CD4-positive, alpha-beta T cell treated with Interleukin-15 for 4 hours (primary cell): ENCODE results near the gene PDGFA.
A peak's percentile ranks its signal among the peaks of the same experiment; 100 is the strongest.

Experiments
- DNase-seq: peaks from one replicate; pipeline ENCODE4 v3.0.0-alpha.2; 2020; ENCODE audit warnings: low spot score

PDGFA gene

DNA sequence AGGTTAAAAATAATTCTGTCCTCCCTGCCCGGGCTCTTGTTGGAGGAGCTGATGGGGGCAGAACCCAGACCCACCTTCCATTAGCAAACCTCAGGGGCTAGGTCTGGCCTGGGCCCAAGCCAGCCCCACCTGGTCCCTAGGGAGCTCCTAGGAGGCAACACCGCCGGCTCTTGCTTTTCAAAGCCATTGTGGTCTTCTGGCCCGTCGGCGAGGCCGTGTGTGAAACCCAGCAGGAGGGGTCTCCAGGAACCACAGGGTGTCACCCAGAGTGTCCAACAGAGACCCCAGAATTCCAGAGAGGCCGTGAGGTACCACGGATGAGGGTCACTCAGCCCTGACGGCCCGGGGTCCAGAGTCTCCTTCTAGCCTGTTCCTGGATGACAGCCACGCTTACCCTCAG, 16.6 kb upstream of the PDGFA start:
- DNase-seq = no peak

DNA sequence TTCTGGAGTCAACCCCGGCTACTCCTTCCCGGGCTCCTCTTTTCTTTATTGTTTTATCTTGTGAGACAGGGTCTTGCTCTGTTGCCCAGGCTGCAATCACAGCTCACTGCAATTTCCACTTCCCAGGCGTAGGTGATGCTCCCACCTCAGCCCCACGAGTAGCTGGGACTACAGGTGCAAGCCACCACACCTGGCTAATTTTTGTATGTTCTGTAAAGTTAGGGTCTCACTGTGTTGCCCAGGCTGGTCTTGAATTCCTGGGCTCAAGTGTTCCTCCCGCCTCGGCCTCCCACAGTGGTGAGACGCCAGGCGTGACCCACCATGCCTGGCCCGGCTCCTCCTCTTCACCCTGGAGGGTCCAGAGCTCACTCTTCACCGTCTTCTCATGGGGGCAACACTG, 15.3 kb upstream of the PDGFA start:
- DNase-seq = no peak

DNA sequence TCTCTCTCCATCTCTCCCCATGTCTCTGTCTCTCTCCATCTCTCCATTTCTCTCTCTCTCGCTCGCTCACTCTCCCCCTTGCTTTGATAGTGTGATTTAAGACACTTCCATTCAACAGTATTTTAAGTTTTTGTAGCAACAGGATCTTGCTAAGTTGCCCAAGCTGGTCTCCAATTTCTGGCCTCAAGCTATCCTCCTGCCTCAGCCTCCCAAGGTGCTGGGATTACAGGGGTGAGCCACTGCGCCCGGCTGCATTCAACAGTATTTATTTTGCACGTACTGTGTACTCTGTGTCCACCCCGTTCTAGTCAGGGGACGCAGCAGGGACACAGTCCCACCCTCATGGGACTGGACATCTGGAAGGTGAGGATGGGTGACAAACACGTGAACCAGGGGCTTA, 14.4 kb upstream of the PDGFA start:
- DNase-seq = no peak

DNA sequence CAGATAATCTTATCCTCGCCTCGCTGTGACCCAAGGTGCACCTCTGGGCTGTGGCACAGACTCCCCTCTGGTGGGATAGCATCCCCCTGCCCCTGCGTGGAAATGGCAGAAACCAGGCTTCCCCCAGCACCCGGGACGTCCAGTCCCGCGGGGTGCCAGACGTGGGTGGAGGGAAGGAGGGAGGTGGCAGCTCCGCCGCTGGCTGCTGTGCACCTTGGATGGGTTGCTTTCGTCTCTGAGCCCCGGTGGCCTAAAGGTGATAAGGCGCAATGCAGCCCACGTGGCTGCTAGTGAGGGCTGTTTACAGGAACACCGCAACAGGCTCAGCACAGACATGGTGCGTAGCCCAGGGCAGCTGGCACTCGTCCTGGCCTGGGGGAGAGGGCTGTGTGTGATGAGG, 13.6 kb upstream of the PDGFA start:
- DNase-seq = no peak

DNA sequence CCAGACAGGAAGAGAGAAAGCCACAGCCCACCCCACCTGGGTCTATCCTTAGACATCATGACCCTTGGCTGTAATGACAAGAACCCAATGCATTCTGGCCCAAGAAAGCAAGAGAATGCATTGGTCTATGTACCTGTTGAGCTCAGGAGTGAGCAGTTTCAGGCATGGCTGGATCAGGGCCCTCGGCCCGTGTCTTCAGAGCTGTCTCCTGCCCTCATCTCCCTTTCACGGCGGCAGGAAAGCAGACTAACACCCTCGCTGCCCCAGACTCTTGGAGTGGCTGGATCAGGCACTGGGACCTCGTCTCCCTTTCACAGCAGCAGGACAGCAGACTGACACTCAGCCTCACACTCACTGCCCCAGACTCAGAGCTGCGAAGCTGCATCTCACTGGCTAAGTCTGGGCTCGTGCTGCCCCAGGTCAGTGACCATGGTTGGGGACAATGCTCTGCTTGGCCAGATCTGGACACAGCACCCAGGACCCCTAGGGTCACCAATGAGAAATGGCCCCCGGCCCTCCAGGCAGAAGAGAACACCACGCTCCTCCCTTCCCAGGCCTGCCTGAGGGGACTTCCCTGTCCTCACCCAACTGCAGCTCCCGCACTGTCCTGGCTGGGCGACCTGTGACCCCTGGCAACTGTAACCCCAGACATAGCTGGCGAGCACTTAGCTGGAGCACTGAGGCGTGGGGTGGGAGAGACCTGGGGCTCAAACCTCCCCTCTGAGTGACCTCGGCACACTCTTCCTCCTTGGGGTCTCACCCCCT, 12.9 kb upstream of the PDGFA start:
- no peak for DNase-seq

DNA sequence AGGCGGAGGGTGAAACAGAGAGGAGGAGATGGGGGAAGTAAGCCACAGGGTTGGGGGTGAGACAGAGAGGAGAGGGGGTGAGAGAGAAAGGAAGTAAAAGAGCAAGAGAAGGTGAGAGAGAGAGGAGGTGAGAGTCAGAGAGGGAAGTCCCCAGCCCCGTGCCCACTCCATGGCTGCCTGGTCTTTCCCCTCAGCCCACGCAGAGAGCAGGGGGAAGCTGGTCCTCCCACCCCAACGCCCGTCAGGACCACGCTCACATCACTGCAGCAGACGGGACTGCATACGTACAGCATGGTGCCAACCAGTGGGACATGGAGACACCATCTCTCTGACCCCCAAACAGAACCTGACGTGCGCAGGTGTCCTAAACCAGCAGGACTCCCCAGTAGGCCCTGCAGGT, 12.1 kb upstream of the PDGFA start:
- DNase-seq = no peak

DNA sequence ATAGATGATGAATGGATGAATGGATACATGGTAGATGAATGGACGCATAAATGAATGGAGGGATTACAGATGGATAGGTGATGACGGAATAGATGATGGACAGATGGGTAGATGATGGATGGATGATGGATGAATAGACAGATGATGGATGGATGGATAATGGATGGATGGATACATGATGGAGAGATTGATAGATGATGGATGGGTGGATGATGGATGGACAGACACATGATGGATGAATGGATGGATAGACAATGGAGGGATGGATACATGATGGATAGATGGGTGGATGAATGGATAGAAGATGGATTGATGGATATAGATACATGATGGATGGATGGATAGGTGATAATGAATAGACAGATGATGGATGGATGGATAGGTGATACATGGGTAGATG, 8.8 kb upstream of the PDGFA start:
- DNase-seq = no peak

DNA sequence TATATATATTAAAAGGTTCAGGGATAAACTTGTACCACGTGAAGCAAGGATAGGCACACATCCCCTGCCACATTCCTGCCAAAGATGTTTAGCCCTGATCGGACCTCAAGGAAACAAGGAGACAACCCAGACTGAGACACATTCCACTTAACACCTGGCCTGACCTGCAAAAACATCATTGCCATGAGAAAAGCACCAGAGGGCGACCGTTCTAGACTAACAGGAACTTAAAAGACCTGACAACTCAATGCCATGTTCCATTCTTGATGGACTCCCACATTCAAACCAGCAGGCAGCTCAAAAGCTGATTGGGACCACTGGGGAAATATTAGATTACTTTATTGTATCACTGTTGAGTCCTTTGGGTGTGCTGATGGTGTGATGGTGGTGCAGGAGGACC, 8.1 kb upstream of the PDGFA start:
- DNase-seq = no peak

DNA sequence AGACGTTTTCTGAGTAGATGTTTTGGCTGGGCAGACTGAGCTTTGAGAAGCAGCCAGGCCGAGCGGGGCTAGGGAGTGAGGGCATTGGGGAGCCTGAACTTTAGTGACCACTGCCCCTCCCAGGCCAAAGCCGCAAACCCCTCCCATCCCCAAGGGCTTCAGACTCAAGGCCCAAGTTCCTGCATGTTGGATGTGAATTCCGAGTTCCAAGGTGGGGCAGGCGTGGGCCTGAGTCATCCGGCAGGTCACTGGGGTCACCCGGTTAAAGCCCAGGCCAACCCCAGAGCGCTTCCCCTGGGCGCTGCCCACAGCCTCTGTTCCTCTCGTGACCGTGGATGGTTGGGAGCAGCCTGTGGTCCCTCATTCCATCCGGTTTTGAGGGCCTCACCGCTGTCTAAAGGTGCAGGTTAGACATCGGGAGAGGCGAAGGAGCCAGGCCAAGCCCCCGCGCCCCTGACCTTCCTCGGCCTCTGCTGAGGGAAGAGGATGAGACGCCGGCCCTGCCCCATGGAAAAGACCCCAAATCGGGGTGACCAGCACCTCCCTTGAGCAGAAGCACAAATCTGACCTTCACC, 6.9 kb upstream of the PDGFA start:
- no peak for DNase-seq

DNA sequence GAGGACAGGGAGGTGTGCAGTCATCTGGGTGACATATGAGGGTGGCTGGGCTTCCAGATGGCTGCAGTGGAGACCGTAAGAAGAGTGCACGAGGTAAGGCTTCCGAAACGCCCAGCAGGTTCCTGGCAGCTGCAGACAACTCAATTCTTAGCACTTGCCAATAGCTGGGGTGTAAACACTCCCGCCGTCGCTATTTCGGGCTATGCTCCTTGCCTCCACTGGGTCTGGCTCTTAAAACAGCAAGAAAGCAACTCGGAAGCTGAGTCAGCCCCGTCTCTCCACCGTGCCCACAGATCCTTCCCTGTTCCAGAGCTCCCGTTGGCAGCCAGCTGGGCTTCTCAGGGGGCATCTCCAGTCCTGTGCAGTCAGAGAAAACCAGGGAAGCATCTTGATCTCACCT, 6.1 kb upstream of the PDGFA start:
- DNase-seq = no peak

DNA sequence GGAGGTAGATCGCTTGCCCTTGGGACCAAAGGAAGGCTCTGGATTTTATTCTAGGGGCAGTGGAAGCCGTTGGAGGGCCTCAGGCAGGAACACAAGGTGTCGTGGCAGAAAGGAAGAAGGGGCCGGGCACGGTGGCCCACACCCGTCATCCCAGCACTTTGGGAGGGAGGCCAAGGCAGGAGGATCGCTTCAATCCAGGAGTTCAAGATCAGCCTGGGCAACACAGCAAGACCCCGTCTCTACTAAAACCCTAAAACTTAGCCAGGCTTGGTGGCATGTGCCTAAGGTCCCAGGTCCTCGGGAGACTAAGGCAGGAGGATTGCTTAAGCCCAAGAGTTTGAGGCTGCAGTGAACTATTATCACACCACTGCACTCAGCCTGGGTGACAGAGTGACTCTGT, 5.2 kb upstream of the PDGFA start:
- no peak for DNase-seq

DNA sequence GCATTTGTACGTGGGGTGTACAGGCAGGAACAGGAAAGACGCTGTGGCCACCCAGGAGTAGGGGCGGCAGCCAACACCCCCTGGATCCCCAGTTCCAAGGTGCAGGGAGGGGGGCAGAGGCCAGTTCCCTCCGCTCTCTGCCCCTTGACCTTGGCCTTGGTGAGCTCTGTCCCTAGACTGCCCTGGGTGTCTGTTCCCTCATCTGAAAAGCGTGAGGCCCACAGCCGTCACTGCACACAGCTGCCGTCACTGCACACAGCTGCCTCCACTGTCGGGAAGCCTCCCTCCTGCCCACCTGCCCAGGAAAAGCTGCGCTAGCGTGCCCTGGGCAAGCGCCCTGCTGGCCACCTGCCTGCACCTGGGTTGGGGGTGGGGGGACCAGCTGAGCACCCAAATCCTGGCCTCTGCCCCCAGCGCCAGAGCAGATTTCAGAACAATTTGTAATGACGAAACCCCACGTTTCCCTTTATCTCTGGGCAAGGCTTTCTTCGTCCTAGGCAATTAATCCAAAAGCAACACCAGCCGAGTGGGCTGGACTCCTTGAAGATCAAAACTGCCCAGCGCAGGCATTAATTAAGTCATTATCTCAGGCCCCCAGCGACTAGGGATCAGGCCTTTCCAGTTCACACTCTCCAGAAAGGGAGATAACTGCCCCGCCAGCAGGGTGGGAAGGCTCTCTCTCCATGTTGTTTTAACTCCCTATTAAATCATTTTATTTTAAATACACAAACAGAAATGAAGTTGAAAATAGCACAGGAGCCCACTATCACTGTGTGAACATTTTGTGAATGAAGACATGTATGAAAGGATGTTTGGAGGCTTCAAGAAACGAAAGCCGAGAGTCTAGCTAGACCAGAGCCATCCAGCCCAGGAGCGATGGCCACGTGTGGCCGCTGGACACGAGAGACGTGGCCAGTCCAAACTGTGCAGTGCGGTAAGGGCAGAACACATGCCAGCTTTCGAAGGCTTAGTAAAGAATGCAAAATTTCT, 4.0 kb upstream of the PDGFA start:
- no peak for DNase-seq

DNA sequence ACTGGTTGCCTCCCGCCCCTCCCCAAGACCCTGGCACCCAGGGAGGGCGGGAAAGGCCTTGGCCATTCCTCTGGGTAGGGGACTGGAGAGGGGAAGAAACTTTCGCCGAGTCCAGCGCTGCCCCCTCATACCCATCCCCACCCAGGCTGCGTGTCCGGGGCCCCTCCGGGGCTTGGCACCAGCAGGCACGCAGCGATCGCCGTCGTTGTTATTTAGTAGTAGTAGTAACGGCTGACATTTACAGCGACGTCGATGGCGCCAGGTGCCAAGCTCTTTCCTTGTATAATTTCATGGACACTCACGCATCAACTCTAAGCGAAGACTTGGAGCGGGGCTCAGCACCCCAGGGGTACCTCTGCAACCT, 3.3 kb upstream of the PDGFA start:
- DNase-seq = no peak

DNA sequence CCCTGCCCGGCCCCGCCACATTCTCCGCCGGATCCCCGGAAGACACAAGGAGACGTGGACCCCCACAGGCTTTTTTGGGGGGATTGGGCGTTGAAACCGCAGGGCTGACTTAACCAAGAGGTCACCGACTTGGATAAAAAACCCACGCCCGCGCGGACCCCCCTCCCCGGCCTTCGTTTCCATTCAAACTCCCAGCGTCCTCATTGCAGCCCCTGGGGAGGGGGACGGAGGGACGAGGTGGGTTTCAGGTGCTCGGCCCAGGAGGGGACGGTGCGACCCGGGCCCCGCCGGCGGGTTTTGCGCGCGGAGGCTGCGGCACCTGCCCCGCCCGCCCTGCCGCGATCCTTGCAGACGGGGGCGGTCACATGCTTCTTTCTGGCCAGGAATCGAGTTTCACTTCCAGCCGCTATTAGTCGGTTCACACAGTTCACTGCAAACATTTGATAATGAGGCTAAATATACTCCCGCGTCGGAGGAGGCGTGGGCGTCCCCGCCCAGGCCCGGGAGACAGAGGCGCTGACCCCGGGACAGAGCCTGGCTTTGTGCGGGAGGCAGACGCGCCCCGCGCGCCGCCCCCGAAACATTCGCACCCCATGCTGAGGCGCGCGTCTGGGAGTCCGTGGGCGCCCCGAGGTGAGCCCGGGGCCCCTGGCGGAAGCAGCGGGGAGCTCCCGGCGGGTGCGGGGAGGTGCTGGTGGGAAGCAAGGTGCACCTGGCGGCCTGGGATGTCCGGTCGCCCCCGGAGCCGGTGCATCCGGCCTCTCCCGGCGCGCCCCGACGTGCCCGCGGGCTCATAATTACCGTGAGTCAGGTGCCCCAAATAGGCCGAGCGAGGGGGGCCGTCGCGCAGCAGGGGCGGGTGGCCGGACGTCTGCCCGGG, 2.7 kb upstream of the PDGFA start:
- peak; percentile 36 for DNase-seq

DNA sequence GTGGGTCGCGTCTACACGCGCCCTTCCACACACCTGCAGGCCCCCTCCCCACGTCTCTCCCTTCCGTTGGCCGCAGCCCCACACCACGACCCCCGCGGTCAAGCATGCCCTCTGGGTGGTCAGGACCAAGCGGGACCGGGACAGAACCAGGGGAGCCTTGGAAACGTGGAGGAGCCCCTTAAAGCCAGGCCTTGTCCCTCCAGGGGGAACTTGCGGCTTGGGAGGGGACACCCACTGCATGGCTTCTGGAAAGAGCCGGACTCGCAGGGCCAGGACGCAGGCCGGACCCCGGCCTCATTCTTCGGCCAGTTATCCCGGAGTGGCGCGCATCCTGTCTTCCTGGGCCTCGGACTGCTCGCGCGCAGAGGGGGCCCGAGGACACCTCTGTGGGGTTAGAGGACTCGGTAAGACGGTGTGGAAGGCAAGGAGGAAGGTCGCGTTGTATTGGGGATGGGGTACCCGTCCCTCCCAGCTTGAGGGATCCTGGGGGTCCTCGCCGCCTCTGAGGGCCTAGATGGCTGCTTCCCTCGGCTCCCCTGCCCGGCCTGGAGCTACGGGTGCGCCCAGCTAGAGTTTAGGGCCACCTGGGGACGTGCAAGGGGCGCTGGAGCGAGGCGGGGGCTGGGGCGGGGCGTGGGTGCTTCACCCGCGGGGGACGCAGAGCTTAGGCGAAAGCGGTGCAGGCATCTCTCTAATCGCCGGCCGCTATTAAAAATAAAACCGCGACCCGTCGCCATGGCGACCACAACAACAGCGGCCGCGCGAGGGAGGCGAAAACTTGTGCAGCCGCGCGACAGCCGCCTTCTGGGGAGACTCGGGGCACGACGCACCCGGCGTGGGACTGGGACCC, 1.8 kb upstream of the PDGFA start:
- DNase-seq = peak; percentile 27

DNA sequence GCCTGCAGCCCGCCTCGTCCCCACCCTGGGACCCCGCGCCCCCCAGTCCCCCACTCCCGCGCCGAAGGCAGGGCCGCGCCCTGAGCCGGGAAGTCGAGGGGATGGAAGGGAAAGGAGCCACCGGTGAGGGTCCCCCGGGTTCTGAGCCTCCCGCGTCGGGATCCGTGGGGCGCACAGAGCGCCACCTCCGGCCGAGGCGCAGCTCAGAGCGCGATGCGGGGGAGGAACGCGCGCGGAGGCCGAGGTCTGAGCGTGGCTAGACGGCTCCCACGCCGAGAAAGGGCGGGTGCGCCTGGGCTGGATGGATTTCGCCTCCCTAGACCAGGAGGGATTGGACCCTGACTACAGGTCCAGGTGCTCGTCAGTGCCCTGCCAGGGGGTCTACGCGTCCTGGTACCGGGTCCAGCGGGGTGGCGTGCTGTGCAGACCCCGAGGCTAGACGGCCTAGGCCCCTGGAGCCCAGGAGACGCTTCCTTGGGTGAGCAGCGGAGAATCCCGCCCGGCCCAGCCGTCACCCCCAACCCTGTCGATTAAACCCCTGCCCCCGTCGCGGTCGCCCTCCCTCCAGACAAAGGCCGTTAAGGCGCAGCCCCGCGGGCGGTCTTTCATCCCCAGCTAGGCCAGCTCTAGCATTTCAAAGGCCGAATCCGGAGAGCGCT, 986 bp upstream of the PDGFA start:
- DNase-seq = no peak

DNA sequence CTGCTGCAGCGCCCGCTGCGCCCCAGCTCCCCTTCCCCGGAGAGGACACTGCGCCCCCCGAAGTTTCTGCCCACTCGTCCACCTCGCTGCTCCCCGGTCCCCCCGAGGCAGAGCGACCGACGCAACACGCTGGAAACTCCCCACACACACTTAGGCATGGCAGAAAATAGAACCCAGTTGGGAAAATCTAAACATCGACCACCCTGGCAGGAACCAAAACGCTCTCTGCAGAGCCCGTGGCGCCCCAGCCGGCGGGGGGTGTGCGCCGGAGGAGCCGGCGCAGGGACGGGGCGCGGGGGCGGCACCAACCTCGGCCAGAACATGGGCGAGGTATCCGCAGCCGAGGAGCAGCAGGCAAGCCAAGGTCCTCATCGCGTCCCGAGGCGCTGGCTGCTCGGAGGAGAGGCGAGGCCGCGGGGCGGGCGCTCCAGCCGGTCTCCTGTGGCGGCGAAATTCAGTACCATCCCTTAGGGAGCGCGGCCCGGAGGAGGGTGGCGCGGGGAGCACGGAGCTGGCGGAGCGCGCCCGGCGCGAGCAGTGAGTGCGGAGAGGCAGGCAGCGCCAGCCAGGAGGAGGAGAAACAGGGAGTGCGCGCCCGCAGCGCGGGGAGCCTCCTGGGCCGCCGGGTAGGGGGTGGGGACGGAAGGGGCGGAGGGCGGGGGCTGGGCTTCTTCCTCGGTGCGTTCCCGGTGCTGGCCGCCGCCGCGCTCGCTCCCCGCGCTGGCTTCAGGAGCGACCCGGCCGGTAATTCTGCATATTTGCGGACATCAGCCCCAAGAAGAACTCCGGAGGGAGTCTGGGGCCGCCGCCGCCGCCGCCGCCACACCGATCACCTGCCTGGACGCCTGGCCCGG, 789 bp downstream of the PDGFA start:
- DNase-seq = no peak

DNA sequence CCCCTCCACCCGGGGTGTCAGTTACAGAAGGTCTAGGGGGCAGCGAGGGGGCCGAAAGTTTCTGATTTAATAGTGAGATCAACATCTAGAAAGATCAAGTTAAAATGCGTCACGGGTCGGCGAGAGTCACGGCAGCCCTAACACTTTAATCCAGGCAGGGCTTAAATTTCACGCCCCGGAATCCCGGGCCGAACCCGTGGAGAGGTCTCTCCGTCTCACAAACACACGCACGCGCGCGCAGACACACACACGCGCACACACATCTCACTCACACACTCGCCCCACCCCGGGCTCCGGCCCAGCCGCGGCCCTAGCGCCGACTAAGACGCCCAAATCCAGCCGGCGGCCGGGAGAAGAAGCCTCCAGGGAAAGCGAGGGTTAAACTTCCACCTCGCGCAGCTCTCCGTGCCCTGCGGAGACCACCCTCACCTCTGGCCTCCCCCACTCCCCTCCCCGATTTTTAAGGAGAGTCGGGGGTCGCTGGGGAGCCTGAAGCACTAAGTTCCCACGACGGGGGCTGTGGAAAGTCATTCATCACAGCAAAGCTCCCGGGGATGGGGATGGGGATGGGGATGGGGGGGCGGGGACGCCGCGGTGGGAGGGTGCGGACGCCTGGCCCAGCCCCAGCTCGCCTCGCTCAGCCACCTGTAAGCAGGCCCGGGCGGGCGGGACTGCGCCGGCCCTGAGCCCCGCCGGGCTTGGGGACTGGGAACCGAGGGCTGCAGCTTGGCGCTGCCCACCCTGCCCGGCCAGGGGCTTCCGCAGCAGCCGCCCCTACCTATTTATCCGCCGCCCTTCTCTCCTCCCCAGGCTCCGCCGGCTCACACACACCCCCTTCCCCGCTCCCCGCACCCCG, 1.6 kb downstream of the PDGFA start:
- DNase-seq = peak; percentile 13
